Gastroesophageal sphincter (tissue), 3 donors: ENCODE measurements around the gene GRM8.

Experiments
- CTCF ChIP-seq, 4 experiments: fragments of 200-600 bp in 2 of 4; fragments of 450-650 bp in 2 of 4; sonication (generic) in 1 of 4; IDR thresholded peaks; one replicate each; pipeline ENCODE4 v1.5.1; 2017 to 2019; ENCODE audit warnings: antibody characterized with exemption in 4 of 4, mild to moderate bottlenecking in 2 of 4, moderate library complexity in 2 of 4
- POLR2A ChIP-seq, 2 donors: fragments of 450-650 bp; IDR thresholded peaks; one replicate each; pipeline ENCODE4 v1.6.1; 2017; ENCODE audit warnings: antibody characterized with exemption in 2 of 2, mild to moderate bottlenecking in 2 of 2, moderate library complexity in 1 of 2

GRCh38 chr7:126799541-126799940, 453.2 kb downstream of the GRM8 start:
- TF ChIP-seq POLR2A (IDR thresholded peaks at IDR 0.05) (no peak), CTCF (IDR thresholded peaks at IDR 0.05) (no peak)
